Measurements from ENCODE around the gene RNF213. TPM values are rescaled to one million over a fixed set of nuclear protein-coding genes. Genes with fewer than 3 reads are reported as not detected.

The RNF213 gene
- total RNA-seq, 1 experiment from 2014 or later: 61.4 TPM

DNA sequence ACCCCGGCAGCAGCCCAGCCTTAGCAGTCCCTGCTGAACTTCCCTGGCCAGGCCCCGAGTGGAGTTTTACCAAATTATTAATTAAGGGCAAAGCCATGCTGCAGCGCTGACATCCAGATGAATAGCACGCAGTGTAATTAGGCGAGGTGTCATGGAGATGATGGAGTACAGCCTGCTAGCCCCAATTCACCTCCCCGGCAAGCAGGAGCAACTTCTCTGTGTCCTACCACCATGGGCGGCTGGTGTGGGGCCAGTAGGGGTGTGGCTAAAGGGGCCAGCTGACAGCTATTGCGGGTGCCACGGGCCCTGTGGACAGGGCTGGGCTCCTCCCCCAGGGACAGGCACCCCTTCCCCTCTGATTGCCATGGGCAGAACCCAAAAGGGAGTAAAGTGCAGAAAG, 178.8 kb downstream of the RNF213 start:
- no peaks in the 10 kb centered on the region for H3K4me1 ChIP-seq
- H3K9me3 ChIP-seq: no peaks in the 10 kb centered on the region
- TF ChIP-seq, protein P1, sequence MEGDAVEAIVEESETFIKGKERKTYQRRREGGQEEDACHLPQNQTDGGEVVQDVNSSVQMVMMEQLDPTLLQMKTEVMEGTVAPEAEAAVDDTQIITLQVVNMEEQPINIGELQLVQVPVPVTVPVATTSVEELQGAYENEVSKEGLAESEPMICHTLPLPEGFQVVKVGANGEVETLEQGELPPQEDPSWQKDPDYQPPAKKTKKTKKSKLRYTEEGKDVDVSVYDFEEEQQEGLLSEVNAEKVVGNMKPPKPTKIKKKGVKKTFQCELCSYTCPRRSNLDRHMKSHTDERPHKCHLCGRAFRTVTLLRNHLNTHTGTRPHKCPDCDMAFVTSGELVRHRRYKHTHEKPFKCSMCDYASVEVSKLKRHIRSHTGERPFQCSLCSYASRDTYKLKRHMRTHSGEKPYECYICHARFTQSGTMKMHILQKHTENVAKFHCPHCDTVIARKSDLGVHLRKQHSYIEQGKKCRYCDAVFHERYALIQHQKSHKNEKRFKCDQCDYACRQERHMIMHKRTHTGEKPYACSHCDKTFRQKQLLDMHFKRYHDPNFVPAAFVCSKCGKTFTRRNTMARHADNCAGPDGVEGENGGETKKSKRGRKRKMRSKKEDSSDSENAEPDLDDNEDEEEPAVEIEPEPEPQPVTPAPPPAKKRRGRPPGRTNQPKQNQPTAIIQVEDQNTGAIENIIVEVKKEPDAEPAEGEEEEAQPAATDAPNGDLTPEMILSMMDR (IDR thresholded peaks at IDR 0.05; ENCODE audit: insufficient read depth in 1 of 2, low read depth in 1 of 2, low read length in 1 of 2, severe bottlenecking in 1 of 2, unreplicated experiment in 1 of 2): no peak
- Mint-ChIP-seq H3K4me1 (ENCODE audit: low read depth, unreplicated experiment) (no peaks in the 10 kb centered on the region), H3K4me3 (ENCODE audit: unreplicated experiment) (no peak overlapping the region), H3K27me3 (ENCODE audit: insufficient read depth, unreplicated experiment) (peaks cover 30% of the 10 kb centered on the region), H3K27ac (ENCODE audit: unreplicated experiment) (no peak overlapping the region), H3K9me3 (ENCODE audit: unreplicated experiment) (no peaks in the 10 kb centered on the region), H3K36me3 (ENCODE audit: insufficient read depth, unreplicated experiment) (no peaks in the 10 kb centered on the region)
- no peaks in the 10 kb centered on the region for H3K36me3 ChIP-seq (ENCODE audit: control insufficient read depth, insufficient read depth, low read length)
- ChIA-PET POLR2A (no interaction called here), CTCF (no interaction called here)
- DNase-seq: no peak
- intact Hi-C loops (cut with micrococcal nuclease; ENCODE audit: unreplicated experiment): no loop called here
- no peak overlapping the region for H3K4me3 ChIP-seq (ENCODE audit: low read depth, low read length)
- H3K27me3 ChIP-seq (replicated peaks; ENCODE audit: control insufficient read depth, insufficient read depth, low read length): peaks cover 2% of the 10 kb centered on the region
- no TSS peak for BruUV-seq (replicated peaks)

DNA sequence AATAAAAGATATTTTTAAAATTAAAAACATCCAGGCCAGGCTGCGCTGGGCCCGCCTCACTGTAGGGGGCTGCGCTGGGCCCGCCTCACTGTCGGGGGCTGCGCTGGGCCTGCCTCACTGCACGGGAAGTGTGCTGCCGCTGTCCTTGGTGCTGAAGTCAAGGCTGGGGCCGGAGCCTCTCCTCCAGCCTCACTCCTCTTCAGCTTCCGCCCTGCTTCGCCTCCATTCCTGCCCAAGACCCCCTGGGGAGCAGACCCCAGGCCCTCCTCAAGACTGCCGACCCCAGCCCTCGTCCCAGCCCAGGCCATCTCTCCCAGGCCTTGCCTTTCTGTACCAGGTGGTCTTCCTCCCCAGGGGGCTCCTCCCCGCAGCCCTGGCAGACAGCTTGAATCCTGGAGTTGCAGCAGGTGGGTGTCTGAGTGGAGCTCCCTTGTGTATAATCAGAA, 180.5 kb downstream of the RNF213 start:
- DNase-seq: peak; percentile 64 to 83
- Mint-ChIP-seq H3K27ac (ENCODE audit: unreplicated experiment) (no peak overlapping the region), H3K4me1 (ENCODE audit: low read depth, unreplicated experiment) (no peaks in the 10 kb centered on the region), H3K27me3 (ENCODE audit: insufficient read depth, unreplicated experiment) (peaks cover 27% of the 10 kb centered on the region), H3K36me3 (ENCODE audit: insufficient read depth, unreplicated experiment) (no peaks in the 10 kb centered on the region), H3K9me3 (ENCODE audit: unreplicated experiment) (no peaks in the 10 kb centered on the region), H3K4me3 (ENCODE audit: unreplicated experiment) (no peak overlapping the region)
- TF ChIP-seq, protein P1 (IDR thresholded peaks at IDR 0.05; ENCODE audit: insufficient read depth in 1 of 2, low read depth in 1 of 2, low read length in 1 of 2, severe bottlenecking in 1 of 2, unreplicated experiment in 1 of 2): no peak
- Histone ChIP-seq H3K4me3 (ENCODE audit: low read depth, low read length) (no peak overlapping the region), H3K9me3 (no peaks in the 10 kb centered on the region), H3K36me3 (ENCODE audit: control insufficient read depth, insufficient read depth, low read length) (no peaks in the 10 kb centered on the region), H3K4me1 (no peaks in the 10 kb centered on the region), H3K27me3 (replicated peaks; ENCODE audit: control insufficient read depth, insufficient read depth, low read length) (peaks cover under 1% of the 10 kb centered on the region)
- ChIA-PET POLR2A (no interaction called here), CTCF (no interaction called here)
- no TSS peak for BruUV-seq (replicated peaks)
- intact Hi-C loops (cut with micrococcal nuclease; ENCODE audit: unreplicated experiment): no loop called here

DNA sequence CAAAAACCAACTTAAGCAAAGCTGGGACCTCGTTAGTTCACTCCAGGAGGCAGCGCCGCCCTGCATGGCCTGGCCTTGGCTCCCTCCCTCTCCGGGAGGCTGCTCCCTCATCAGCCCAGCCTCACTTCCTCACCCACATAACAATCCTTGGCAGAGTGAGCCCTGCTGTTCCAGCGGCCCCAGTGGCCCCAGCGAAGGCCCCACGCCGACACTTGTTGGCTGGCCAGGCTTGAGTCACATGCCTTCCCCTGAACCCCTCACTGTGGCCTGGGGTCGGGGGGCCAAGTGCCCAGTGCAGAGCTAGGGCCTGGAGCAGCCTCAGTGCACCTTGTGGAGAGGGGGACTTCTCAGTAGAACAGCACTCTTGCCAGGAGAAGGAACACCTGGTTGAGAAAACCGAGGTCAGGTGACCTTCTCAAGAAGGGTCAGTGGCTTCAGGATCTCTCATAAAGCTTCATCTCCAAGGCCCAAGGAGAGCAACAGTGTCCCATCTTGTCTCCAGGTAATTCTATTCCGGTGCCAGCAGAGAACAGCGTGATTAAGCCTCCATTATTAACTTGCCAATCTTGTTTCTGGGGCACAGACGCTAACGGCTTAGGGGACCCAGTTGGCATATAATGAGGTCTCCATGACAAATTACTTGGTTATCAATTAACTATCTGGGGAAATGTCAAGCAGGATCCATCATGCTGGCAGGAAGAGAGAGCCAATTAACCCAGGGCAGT, 181.1 kb downstream of the RNF213 start:
- no peaks in the 10 kb centered on the region for H3K9me3 Mint-ChIP-seq (ENCODE audit: unreplicated experiment)
- intact Hi-C loops (cut with micrococcal nuclease; ENCODE audit: unreplicated experiment): no loop called here
- POLR2A ChIA-PET: no interaction called here
- H3K27ac Mint-ChIP-seq (ENCODE audit: unreplicated experiment): no peak overlapping the region
- no peaks in the 10 kb centered on the region for H3K4me1 Mint-ChIP-seq (ENCODE audit: low read depth, unreplicated experiment)
- H3K9me3 ChIP-seq: no peaks in the 10 kb centered on the region
- no peak overlapping the region for H3K4me3 Mint-ChIP-seq (ENCODE audit: unreplicated experiment)
- no peak overlapping the region for H3K4me3 ChIP-seq (ENCODE audit: low read depth, low read length)
- H3K36me3 Mint-ChIP-seq (ENCODE audit: insufficient read depth, unreplicated experiment): no peaks in the 10 kb centered on the region
- BruUV-seq (replicated peaks): no TSS peak
- H3K27me3 ChIP-seq (replicated peaks; ENCODE audit: control insufficient read depth, insufficient read depth, low read length): no peaks in the 10 kb centered on the region; the same call in none of the 2 replicates
- H3K4me1 ChIP-seq: no peaks in the 10 kb centered on the region
- DNase-seq: no peak
- CTCF ChIA-PET: interaction anchor here (0.6 kb wide), 1 partner anchor 182 kb away, joined by 4 read pairs; no protein-coding TSS in a partner anchor
- H3K27me3 Mint-ChIP-seq (ENCODE audit: insufficient read depth, unreplicated experiment): peaks cover 21% of the 10 kb centered on the region
- TF ChIP-seq, protein P1 (IDR thresholded peaks at IDR 0.05; ENCODE audit: insufficient read depth in 1 of 2, low read depth in 1 of 2, low read length in 1 of 2, severe bottlenecking in 1 of 2, unreplicated experiment in 1 of 2): no peak
- H3K36me3 ChIP-seq (ENCODE audit: control insufficient read depth, insufficient read depth, low read length): no peaks in the 10 kb centered on the region

All from Caco-2 (cell line).